GM21515 (cell line): Measurements from ENCODE around the gene CD19.
"Not testable (repeated sequence)": the region's sequence is repeated elsewhere in the genome, so short reads cannot be mapped to it uniquely, and the experiment has no call there.

Experiments used
- ATAC-seq: cut with Tn5 transposase; IDR thresholded peaks from one replicate; pipeline ENCODE4 v1.9.1; 2021; ENCODE audit not compliant: unreplicated experiment

CD19 gene

GRCh38 chr16:28905800-28906372, 25.9 kb upstream of the CD19 start:
- ATAC-seq, result no peak

GRCh38 chr16:28910086-28911031, 21.4 kb upstream of the CD19 start:
- ATAC-seq, result no peak

- ATAC-seq, result no peak
Observed at GRCh38 chr16:28912558-28912957, 19.2 kb upstream of the CD19 start.

GRCh38 chr16:28913946-28914724, 17.6 kb upstream of the CD19 start:
- ATAC-seq, result no peak

DNA sequence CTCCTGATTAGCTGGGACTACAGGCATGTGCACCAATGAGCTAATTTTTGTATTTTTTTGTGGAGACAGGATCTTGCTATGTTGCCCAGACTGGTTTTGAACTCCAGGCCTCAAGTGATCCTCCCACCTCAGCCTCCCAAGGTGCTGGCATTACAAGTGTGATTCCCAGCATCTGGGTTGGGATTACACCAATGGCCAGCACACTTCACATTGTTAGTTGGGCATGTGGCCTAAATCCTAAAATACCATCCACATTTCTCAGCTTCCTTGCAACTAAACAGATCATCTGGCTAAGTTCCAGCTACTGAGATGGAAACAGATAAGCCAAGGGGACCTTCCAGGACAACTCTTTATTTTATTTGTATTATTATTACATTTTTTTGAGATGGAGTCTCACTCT, 16.6 kb upstream of the CD19 start:
- no peak for ATAC-seq

DNA sequence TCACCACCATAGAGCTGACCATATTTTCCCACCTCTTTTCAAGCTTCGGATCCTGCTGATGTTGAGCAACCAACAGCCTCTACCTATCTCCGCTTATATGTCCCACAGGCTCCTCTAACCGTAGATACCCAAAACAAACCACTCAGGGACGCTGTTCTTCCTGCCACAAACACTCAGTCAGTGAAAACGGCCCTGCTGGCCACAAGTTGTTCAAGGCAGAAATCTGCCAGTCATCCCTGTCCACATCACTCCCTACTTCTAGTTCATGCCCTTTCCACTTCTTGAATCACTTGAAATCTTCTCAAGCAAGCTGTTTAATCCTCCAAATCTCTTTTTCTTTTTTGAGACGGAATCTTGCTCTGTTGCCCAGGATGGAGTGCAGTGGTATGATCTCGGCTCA, 14.7 kb upstream of the CD19 start:
- no peak for ATAC-seq

GRCh38 chr16:28918698-28919097, 13.1 kb upstream of the CD19 start:
- no peak for ATAC-seq

DNA sequence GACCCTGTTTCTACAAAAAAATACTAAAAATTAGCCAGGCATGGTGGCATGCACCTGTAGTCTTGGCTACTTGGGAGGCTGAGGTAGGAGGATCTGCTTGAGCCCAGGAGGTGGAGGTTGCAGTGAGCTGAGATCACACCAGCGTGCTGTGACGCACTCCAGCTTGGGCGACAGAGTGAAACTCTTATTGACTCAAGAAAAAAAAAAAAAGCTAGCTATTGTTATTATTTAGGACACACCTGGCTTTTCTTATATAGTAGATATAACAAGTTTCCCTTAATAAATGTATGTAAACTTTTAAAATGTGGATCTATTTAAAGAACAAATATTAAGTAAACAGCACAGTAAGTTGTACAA, 8.6 kb upstream of the CD19 start:
- ATAC-seq, result no peak

GRCh38 chr16:28923652-28924398, 7.9 kb upstream of the CD19 start:
- ATAC-seq, result peak; percentile 48

DNA sequence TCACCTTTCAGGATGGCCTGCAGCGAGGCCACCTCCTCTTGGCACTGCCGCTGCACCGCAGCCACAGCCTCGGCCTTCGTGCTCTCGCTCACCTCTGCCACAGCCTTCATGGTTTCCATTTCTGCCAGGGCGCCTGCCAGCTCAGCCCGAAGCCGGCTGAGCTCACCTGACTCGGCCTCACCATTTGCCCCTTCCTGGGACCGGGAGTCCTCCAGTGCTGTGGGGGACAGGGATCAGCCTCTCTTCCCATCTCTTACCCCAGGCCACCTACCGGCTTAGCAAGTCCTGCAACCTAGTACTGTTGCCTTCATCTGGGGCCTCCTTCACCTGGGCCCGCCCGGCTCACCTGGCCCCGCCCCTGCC, 7.4 kb upstream of the CD19 start:
- ATAC-seq, result no peak

DNA sequence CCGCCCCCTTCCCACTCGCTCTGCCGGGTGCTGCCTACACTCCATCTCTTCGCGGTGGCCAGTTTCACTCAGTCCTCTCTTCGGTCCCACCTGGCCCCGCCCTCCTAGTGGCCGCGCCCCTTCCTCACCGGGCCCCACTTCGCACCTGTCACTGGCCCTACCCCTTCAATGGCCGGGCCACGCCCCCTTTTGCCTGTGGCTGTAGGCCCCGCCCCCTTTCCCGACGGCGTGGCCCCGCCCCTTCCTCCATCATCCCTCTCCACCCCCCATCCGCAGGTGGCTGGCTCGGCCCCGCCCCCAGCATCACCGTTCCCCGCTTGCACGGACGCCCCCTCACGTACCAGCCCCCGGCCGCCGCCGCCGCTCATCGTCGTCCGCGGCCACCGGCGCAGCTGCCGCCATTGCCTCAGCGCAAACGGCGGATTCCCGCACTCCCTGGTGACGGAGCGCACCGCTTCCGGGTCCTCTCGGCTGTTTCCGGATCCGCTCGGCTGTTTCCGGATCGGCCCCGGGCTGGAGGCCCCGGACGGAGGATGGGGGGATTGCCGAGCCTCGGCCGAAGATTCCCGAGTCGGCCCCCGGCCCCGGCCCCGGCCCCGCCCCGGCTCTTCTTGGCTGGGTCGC, 6.9 kb upstream of the CD19 start, which contains the start of gene RABEP2:
Gene RABEP2, minus strand, starts transcription at position 477 of the 624 bp plus-strand sequence. Its CDS starts 75 bp downstream, at position 402.
- peak; percentile 54 for ATAC-seq

GRCh38 chr16:28925386-28926228, 6.2 kb upstream of the CD19 start:
- ATAC-seq, result peak; percentile 27

DNA sequence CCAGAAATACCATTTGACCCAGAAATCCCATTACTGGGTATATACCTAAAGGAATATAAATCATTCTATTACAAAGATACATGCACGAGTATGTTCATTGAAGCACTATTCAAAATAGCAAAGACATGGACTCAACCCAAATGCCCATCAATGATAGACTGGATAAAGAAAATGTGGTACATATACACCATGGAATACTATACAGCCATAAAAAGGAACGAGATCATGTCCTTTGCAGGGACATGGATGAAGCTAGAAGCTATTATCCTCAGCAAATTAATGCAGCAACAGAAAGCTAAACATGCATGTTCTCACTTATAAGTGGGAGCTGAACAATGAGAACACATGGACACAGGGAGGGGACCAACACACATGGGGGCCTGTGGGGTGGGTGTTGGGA, 5.5 kb upstream of the CD19 start:
- not testable (repeated sequence) for ATAC-seq

- no peak for ATAC-seq
Observed at GRCh38 chr16:28927815-28928214, 4.0 kb upstream of the CD19 start.

DNA sequence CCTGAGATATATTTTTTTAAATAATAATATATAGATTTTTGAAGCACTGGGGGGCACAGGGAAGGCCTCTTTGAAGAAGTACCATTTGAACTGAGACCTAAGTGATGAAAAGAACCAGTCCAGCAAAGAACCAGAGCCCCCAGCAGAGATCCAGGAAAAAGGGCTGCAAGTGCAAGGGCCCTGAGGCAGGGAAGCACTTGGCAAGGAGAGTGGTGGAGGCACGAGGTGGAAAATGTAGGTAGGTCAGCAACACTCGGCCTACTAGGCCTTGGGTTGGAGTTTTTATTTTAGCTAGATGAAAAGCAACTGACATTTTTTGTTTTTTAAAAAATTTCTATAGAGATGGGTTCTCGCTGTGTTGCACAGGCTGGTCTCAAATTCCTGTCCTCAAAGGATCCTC, 1.6 kb upstream of the CD19 start:
- ATAC-seq, result no peak

DNA sequence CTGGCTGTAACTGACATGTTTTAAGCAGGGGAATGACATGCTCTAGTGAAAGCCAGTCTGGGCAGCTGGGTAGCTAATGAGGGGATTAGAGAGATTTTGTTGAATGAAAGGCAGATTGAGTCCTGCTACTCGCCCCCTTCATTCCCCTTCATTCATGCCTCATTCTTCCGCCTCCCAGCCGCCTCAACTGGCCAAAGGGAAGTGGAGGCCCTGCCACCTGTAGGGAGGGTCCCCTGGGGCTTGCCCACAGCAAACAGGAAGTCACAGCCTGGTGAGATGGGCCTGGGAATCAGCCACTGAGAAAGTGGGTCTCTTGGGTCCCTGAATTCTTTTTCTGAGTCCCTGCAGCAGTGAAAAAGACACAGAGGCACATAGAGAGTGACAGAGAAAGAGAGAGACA, 1.1 kb upstream of the CD19 start:
- ATAC-seq, result no peak

DNA sequence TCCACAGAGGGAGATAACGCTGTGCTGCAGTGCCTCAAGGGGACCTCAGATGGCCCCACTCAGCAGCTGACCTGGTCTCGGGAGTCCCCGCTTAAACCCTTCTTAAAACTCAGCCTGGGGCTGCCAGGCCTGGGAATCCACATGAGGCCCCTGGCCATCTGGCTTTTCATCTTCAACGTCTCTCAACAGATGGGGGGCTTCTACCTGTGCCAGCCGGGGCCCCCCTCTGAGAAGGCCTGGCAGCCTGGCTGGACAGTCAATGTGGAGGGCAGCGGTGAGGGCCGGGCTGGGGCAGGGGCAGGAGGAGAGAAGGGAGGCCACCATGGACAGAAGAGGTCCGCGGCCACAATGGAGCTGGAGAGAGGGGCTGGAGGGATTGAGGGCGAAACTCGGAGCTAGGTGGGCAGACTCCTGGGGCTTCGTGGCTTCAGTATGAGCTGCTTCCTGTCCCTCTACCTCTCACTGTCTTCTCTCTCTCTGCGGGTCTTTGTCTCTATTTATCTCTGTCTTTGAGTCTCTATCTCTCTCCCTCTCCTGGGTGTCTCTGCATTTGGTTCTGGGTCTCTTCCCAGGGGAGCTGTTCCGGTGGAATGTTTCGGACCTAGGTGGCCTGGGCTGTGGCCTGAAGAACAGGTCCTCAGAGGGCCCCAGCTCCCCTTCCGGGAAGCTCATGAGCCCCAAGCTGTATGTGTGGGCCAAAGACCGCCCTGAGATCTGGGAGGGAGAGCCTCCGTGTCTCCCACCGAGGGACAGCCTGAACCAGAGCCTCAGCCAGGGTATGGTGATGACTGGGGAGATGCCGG, 769 bp downstream of the CD19 start:
- ATAC-seq, result no peak

- ATAC-seq, result no peak
Observed at GRCh38 chr16:28933171-28933570, 1.4 kb downstream of the CD19 start.

DNA sequence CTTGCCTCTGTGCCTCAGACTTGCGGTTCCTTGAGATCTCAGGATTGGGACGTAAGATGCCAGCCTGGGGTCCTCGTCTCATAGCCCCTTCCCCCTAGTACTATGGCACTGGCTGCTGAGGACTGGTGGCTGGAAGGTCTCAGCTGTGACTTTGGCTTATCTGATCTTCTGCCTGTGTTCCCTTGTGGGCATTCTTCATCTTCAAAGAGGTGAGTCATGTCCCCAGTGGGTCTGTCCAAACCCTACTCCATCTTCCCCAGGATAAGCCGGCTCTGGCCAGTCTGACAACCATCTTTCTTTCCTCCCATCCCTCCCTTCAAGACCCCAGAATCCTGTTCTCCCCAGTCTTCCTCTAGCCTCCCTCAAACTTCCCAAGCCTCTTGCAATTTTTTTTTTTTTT, 3.6 kb downstream of the CD19 start:
- no peak for ATAC-seq
